PC-9 (cell line): ENCODE measurements around the gene TFEC.

Source experiments
- EZH2 ChIP-seq: fragments of 200-600 bp; sonication (generic); IDR thresholded peaks from 2 replicates; pipeline ENCODE4 v1.8.0; 2017; ENCODE audit warnings: antibody characterized with exemption, low read depth
- TF ChIP-seq, protein P1 (sequence below): fragments of 200-600 bp; sonication (generic); conservative IDR thresholded peaks from 2 replicates; pipeline ENCODE4 v1.6.1; 2017; ENCODE audit warnings: mixed run types, antibody characterized with exemption, mild to moderate bottlenecking, moderate library complexity

DNA sequence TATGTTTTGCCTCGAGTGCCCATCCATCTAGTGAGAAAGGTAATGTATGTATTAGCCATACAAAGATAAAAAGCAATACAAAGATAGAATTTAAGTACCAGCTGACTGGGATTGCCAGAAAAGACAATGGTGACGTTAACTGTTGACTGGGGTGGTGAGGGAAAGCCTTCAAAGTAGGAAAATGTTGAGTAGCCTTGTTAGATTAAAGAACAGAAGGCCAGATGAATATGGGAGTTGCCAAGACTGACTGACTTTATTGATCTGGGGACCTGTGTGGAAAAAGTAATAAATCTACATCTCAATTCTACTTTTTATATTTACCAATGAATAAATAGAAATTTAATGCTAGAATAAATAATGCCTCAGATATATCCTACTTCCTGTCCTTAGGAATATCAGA is 97.7 kb downstream of the TFEC start:
- TF ChIP-seq, protein P1, sequence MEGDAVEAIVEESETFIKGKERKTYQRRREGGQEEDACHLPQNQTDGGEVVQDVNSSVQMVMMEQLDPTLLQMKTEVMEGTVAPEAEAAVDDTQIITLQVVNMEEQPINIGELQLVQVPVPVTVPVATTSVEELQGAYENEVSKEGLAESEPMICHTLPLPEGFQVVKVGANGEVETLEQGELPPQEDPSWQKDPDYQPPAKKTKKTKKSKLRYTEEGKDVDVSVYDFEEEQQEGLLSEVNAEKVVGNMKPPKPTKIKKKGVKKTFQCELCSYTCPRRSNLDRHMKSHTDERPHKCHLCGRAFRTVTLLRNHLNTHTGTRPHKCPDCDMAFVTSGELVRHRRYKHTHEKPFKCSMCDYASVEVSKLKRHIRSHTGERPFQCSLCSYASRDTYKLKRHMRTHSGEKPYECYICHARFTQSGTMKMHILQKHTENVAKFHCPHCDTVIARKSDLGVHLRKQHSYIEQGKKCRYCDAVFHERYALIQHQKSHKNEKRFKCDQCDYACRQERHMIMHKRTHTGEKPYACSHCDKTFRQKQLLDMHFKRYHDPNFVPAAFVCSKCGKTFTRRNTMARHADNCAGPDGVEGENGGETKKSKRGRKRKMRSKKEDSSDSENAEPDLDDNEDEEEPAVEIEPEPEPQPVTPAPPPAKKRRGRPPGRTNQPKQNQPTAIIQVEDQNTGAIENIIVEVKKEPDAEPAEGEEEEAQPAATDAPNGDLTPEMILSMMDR, result no peak
- TF ChIP-seq EZH2, result no peak
